Jurkat, Clone E6-1 (cell line): ENCODE data around the gene RGPD3.
"Not testable (repeated sequence)": the region's sequence is repeated elsewhere in the genome, so short reads cannot be mapped to it uniquely, and the experiment has no call there.

ENCODE experiments used
- DNase-seq: peaks from one replicate; pipeline ENCODE4 v3.0.0-alpha.2; 2011; ENCODE audit warnings: low read depth, low spot score
- H3K4me3 ChIP-seq: 2 replicates; pipeline ENCODE4 v1.5.1; 2011; ENCODE audit warnings: mild to moderate bottlenecking, low read length, control low read depth, moderate library complexity

The RGPD3 gene

DNA sequence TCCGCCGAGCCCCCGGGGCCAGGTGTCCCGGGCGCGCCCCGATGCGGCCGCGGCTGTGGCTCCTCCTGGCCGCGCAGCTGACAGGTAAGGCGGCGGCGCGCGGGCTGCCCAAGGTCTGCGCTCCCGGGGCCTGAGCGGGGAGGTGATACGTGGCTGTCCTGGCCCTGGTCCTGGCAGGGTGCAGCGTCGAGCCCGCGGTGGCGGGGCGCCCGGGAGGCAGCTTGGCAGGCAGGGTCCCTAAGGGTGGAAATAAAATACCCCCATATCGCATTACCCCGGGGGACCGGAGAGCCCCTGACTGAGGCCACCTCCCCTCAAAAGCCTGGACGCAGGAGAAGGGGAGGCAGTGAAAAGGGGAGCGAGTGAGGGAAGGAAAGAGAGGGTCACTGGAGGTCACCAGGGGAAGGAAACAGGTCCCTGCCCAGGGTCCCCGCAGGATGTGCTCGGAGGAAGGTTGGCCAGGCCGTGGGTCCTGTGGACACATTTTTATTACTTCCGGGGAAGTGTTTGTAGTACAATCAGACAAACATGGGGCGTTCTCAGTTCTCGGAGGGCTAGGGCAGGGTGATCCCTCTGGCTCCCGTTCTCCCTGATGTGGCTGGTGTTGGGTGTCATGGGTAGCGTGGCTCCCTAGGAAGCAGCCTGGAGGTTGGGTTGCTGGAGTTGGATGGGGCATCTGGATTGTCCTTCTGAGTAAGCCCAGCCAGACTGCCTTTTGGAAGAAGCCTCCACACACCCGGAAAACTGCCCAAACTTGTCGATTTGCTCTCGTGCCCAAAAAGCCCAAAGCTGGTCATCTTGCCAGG, 19.4 kb upstream of the RGPD3 start:
- DNase-seq, H3K4me3 ChIP-seq: not testable (repeated sequence)

DNA sequence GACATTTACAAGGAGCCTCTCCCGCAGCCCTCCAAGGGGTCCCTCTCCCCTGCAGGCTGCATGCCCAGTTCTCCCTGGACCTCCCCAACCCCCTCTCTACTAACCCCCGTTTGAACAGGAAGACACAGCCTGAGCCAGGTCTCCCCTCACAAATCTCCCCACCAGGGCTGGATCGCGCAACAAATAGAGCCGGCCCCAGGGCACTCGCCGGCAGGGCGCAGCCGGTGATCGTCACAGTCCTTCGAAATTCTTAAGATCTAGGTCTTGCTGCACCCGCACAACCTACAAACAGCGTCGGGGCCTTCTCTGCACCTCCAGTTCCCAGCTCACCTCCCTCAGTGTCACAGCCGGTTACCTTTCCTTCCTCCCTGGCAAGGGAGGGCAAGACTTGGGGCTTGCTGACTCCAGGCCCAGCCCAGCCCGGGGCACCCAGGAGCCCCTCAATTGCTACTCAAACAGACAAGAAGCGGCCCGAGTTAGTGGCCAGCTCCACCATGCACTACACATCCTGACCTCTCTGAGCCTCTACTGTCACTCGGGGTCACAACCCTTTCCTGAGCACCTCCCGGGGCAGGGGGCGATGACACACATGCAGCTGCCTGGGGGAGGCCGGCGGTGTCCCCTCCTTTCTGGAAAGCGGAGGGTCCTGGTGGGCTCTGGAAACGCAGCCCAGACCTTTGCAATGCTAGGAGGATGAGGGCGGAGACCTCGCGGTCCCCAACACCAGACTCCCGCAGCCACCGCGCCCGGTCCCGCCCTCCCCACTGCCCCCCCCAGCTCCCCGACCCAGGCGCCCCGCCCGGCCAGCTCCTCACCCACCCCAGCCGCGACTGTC, 18.6 kb upstream of the RGPD3 start, which contains the start of gene CD8B2:
Gene CD8B2, plus strand, starts transcription at position 814 of the 835 bp plus-strand sequence. CDS start 63 bp downstream, outside the sequence.
- H3K4me3 ChIP-seq, DNase-seq: not testable (repeated sequence)

DNA sequence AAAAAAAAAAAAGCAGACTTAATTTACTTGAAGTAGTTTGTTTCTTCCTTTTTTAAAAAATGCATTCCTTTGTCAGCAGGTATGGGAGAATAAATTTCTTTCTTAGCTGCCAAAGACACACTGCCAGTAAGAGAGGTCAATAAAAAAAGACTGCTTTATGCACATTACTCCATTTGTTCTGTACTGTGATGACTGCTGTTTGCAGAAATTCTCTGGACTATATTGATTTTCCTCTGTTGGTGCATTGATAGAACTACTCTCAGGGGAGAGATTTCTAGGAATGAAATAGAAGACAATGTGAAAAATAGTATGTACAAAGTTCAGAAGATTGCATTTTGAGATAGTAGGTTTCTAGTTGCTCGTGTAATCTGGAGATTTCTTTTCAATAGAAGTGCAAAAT, 11.3 kb upstream of the RGPD3 start:
- DNase-seq, H3K4me3 ChIP-seq: not testable (repeated sequence)

DNA sequence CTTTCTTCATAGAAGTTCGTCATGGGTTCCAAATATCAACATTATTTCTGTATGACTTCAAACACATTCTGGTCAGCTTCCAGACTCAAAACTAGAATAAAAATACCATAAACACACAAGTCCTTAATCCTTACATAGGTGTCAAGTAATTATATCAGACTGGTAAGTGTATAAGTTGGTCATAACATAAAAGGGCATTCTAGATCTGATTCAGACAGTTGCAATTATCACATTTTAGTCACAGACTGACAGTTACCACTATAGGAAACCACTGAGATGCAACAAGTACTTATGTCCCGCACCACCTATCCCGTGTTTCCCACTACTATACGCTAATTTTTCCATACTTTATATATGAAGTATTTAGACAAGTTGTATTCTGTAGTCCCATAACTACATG, 9.4 kb upstream of the RGPD3 start:
- DNase-seq, H3K4me3 ChIP-seq: not testable (repeated sequence)

DNA sequence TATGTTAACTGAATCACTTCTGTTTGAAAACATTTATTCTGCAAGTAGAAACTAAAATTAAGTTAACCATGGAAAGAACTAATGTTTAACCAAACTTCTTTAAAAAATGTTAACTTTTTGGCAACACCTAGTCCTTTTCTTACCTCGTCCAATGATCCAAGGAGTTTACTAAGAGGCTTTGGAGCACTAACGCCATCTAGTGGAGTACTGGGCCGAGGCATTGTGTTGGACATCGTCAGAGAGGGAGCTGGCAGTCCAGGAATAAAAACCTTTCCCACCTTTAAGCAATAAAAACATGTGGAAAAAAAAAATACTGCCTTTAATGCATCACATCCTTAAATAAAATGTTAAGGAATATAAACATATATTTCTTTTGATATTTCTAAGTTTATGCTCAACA, 2.4 kb upstream of the RGPD3 start:
- H3K4me3 ChIP-seq, DNase-seq: not testable (repeated sequence)

DNA sequence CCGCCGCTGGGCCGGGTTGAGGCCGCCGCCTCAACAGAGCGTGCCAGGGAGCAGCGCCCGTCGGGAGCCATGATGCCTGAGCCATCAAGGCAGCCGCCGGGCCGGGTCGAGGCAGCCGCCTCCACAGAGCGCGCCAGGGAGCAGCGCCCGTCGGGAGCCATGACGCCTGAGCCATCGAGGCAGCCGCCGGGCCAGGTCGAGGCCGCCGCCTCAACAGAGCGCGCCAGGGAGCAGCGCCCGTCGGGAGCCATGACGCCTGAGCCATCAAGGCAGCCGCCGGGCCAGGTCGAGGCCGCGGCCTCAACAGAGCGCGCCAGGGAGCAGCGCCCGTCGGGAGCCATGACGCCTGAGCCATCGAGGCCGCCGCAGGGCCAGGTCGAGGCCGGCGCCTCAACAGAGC, 697 bp downstream of the RGPD3 start:
- H3K4me3 ChIP-seq, DNase-seq: not testable (repeated sequence)

DNA sequence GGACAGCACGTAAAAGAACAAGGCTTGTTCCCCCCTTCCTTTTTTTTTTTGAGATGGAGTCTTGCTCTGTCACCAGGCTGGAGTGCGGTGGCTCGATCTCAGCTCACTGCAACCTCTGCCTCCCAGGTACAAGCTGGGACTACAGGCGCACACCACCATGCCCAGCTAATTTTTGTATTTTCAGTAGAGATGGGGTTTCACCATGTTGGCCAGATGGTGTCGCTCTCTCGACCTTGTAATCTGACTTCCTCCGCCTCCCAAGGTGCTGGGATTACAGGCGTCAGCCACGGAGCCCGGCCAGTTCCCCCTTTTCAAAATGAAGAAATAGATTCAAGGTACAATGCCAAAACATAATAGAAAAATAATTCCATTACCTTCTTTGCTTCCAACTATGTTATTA, 6.3 kb downstream of the RGPD3 start:
- DNase-seq, H3K4me3 ChIP-seq: not testable (repeated sequence)

DNA sequence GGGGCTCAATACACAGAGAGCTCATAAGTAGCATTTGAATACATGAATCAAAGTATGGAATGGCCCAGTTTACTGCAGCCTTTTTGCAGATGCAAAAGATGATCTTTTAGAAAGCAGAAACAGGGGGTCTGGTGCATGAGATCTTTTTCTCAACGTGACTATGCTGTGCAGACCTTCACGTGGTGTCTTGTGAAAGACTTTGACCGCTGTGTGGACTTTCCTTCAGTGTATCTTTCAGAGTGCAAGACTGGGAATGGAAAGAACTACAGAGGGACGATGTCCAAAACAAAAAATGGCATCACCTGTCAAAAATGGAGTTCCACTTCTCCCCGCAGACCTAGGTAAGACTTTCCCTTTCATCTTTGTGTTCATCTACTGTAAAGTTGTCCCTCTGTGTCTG, 77.5 kb downstream of the RGPD3 start:
- DNase-seq, H3K4me3 ChIP-seq: not testable (repeated sequence)

DNA sequence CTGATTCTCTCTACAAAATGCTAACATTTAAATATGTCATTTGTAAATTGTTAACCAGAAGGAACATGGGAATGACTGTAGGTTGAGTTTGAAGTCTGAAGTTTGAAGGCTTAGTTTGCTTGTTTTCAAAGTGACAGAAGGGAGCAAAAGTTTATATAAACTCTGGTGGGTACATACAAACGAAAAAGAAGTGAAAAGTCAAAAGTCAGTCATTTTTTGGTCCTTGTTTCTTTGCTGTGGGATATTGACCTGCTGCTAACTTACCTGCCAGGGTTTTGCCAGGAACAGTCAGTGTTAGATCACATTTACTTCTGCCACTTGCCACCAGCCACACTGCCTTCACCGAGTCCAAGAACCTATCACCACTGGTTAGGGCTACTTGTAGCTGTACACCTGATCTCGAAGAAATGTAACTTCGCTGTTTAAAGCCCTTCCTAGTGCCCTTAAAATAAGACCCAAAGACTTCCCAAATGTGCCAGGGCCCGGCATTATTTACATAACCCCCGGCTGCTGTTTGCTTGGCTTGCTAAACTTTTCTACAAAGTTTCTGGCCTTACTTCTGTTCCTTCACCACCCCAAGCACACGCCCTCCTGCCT, 79.3 kb downstream of the RGPD3 start:
- not testable (repeated sequence) for H3K4me3 ChIP-seq, DNase-seq

DNA sequence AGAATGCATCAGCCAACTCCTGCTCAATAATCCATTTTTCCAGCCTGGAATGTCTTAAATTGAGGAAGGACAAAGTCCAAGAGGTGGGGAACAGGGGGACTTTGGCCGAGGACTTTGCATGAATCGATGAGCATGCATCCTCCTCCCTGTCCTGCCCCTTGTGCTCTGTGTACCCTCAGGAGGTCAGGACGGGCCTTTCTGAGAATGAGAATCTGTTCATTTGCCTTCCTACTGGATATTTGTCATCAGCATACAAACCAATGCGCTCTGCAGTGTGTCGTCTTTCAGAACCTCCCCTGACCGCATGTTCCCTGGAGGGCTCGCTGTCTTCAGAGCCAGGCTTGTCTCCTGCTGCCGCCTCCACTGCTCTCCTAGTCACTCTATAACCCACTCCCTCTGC, 83.7 kb downstream of the RGPD3 start:
- not testable (repeated sequence) for DNase-seq, H3K4me3 ChIP-seq

DNA sequence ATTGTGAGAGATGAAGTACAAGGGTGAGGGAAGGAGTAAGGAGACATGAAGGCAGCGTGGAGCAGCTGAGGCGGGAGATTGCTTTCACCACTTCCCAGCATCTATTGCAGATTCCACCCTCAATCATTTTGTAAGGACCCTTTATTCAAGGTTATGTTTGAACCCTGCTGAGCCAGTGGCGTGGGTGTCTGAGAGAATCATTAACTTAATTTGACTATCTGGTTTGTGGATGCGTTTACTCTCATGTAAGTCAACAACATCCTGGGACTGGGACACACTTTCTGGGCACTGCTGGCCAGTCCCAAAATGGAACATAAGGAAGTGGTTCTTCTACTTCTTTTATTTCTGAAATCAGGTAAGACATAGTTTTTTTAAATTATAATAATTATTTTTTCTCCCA, 86.3 kb downstream of the RGPD3 start:
- H3K4me3 ChIP-seq, result not testable (repeated sequence)

DNA sequence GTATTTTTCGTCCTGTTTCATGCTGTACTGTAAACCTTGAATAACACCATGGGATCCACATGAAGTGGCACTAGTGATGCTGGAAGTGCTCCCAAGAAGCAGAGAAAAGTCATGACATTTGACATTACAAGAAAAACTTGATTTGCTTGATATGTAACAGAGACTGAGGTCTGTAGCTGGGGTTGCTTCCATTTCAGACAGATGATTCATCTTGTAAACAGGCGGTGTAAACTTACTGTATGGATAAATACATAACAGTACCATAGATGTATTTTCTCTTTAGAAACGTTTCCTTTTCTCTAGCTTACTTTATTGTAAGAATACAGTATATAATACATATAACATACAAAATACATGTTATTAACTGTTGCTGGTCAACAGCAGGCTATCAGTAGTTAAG, 88.6 kb downstream of the RGPD3 start:
- H3K4me3 ChIP-seq, DNase-seq: not testable (repeated sequence)

More for the DNA sequence above, 86.3 kb downstream of the RGPD3 start:
- DNase-seq, result not testable (repeated sequence)

DNA sequence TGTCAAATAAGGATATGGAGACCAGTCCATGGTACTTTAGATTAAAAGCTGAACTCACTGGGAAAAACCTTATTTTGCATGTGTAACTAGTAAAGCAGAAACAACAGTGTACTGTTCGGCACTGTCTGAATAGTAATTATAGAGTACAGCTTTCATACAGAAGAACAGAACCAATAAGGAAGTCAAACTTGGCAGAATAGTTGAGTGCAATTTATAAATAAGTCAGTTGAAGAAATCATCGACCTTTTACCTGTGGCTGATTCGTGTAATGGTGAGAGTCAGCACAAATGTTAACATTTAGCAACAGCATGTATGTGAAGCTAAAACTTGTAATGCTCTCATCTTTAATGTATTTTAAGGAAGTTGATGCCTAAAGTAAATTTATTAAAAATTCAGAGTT, 99.0 kb downstream of the RGPD3 start:
- not testable (repeated sequence) for H3K4me3 ChIP-seq, DNase-seq

DNA sequence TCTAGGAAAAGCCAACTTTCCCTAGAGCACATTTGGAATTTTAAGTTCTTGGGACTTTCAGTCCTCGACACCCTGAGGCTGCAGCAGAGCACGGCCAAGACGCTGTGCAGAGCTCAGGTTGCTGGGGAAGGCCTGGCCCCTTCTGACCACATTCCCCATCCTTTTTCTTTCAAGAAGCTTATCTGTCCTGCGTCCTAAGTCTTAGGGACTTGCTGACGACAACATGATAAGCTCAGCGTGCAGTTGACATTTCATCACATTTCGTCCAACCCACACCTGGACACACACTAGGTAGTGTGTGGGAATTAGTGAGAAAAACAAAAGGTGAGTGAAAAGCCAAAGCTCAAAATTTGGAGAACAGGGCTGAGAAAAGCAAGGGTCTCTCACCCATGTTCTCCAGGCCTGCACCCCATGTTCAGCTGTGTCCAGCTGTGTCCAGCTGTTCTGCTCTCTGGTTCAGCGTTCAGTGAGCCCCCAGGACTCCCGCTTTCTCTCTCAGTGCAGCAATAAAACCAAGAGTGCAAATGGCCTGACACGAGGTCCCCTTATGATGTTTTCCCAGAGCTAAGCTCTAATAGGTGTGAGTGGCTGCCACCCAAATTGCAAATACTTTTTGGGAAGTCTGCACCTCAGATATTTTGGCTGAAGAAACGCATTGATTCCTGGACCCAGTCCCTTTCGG, 101.9 kb downstream of the RGPD3 start:
- no peak overlapping the region for H3K4me3 ChIP-seq

DNA sequence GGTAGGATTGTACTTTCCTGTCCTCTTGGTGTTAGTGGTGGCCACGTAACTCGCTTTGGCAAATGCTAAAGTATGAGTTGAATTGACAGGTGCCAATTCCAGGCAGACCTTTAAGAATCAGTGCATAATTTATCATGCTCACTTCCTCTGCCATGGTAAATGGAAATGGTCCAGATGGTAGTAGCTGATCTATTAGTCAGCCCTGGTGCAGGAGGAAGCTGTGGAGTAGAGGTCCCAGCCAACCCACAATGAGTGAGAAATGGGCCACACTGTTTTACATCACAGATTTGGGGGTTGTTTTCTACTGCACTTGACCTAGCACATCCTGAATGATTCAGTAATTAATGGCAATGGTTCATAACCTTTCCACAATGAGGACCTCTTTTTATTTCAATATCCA, 104.4 kb downstream of the RGPD3 start:
- no peak overlapping the region for H3K4me3 ChIP-seq
- no peak for DNase-seq

More for the DNA sequence above, 101.9 kb downstream of the RGPD3 start:
- no peak for DNase-seq

DNA sequence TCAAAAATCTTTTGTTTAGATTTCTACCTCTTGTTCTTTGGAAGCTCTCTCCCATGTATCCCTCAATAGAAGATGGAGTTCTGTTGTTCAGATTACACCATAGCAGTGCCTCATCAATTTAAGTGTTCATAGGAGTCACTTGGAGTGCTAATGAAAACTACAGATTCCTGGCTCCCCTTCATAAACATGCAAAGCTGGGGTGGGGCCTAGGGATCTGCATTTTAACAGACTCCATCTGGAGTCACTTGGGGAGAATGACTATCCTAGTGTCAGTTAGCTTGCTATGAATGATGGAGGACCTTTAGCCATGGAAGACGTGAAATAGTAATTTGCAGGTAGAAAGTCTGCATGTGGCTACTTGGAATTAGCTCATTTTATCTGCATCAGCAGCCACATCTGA, 105.4 kb downstream of the RGPD3 start:
- no peak overlapping the region for H3K4me3 ChIP-seq
- DNase-seq, result no peak

DNA sequence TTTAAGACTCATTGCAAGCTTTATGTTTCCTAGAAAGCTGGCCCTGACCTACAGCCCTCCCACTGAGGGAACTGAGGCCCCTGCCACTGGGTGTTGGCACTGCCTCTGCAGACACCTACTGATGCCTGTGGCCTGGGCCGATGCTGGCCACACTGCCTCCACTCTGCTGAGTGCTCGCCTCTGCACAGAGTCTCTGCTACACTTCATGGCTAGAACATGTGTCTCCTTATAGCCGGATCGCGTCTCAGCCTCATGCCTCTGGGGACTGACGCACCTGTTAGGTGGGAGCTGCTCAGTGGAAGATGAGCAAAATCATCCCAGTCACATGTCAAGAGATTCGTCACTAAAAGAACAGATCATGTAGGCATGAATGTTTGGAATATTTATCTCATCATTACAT, 108.7 kb downstream of the RGPD3 start:
- H3K4me3 ChIP-seq, result no peak overlapping the region
- no peak for DNase-seq

DNA sequence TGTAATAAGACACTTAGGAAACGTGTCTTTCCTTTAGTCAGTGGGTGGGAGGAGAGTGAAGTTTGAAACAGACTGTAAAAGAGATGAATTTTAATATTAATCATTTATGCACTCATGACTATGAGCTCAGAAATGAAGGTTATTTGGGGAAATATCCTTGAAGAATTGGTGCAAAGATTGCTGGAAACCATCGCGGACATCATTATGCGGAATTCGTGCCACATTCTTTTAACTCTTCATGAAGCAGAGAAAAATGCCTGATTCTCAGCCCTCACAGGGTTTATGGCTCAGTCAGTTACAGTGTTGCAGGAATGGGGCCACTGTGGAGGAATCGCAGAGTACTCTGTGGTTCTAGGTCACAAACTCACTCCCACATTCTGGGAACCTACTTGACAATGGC, 109.7 kb downstream of the RGPD3 start:
- DNase-seq, result no peak
- no peak overlapping the region for H3K4me3 ChIP-seq

DNA sequence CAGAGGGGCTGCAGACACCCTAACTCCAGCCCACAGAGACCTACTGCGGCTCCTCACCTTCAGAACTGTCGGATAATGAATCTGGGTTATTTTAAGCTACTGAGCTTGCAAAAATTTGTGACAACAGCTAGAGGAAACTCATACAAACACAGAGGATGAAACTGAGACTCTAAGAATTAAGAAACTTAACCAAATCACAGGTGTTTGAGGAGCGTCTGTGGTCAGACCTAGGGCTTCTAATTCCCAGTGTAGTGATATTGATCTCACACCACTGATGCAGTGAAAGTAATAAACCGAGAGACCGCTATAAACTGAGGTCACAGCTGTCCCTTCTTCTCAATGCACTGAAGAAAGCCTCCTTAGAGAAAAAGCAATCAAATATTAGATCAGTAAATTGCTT, 110.1 kb downstream of the RGPD3 start:
- peak; percentile 53 for DNase-seq
- no peak overlapping the region for H3K4me3 ChIP-seq
